ENCODE data around the gene CALB2.

The CALB2 gene

DNA sequence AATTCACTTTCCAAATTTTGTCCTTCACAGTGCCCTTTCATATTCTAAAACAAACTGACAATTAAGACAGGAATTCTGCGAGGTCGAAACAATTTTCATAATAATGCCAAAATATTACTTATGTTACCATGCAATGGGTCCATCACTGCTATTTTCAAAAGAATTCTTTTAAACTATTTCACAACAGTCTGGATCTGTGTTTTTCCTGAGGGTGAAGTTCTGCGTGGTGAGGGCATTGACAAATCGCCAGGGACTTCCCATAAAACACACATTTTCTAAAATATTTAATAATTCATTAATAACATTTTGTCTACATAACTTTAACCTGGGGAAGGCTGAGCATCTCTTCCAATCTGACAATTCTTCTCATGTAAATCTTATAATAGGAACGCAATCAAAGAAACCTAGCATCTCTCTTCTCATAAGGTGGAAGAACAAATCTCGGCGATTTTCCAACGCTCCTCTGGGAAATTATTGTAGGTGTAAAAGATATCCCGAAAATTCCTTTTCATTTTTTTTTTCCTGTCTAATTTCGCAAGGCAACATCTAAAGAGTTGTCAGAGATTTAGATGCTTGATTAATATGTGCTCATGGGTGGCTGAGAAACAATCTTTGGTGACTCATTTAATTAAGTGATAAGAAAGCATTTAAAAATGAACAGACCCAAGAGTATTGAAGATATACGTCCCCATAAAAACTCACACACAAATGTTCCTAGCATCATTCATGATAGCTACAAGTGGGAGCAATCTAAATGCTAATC lies 41.5 kb downstream of the CALB2 start:
- H3K27me3 ChIP-seq (ENCODE audit: insufficient read depth, low read length, poor library complexity, severe bottlenecking) = no peaks in the 10 kb centered on the region
- no peak for TF ChIP-seq EZH2phosphoT487 (IDR thresholded peaks at IDR 0.05; ENCODE audit: borderline replicate concordance)
- TF ChIP-seq, protein P1, sequence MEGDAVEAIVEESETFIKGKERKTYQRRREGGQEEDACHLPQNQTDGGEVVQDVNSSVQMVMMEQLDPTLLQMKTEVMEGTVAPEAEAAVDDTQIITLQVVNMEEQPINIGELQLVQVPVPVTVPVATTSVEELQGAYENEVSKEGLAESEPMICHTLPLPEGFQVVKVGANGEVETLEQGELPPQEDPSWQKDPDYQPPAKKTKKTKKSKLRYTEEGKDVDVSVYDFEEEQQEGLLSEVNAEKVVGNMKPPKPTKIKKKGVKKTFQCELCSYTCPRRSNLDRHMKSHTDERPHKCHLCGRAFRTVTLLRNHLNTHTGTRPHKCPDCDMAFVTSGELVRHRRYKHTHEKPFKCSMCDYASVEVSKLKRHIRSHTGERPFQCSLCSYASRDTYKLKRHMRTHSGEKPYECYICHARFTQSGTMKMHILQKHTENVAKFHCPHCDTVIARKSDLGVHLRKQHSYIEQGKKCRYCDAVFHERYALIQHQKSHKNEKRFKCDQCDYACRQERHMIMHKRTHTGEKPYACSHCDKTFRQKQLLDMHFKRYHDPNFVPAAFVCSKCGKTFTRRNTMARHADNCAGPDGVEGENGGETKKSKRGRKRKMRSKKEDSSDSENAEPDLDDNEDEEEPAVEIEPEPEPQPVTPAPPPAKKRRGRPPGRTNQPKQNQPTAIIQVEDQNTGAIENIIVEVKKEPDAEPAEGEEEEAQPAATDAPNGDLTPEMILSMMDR (conservative IDR thresholded peaks at IDR 0.05; ENCODE audit: low read length) = no peak

GRCh38 chr16:71402007-71402406 lies 43.5 kb downstream of the CALB2 start:
- Histone ChIP-seq H3K36me3 (ENCODE audit: insufficient read depth, low read length) (no peaks in the 10 kb centered on the region), H3K27me3 (ENCODE audit: insufficient read depth, low read length, poor library complexity, severe bottlenecking) (no peaks in the 10 kb centered on the region), H3K9me3 (ENCODE audit: insufficient read depth, low read depth, low read length) (no peaks in the 10 kb centered on the region), H3F3A (ENCODE audit: low read depth) (no peaks in the 10 kb centered on the region), H3K4me3 (ENCODE audit: low read length, poor library complexity, severe bottlenecking) (no peak overlapping the region), H3K9me2 (replicated peaks; ENCODE audit: low read depth, low read length) (no peaks in the 10 kb centered on the region), H3K4me2 (ENCODE audit: low read depth, low read length, poor library complexity, severe bottlenecking) (no peak overlapping the region), H3K4me1 (ENCODE audit: insufficient read depth, low read length, poor library complexity, severe bottlenecking) (no peaks in the 10 kb centered on the region), H4K20me1 (ENCODE audit: insufficient read depth, low read length, poor library complexity, severe bottlenecking) (no peaks in the 10 kb centered on the region), H3K9ac (ENCODE audit: low read depth, low read length, poor library complexity, severe bottlenecking) (no peak overlapping the region), H2AFZ (ENCODE audit: low read length) (no peak overlapping the region), H3K79me2 (ENCODE audit: insufficient read depth, low read length) (no peaks in the 10 kb centered on the region)
- TF ChIP-seq, protein P1 (conservative IDR thresholded peaks at IDR 0.05; ENCODE audit: low read length) = no peak
- TF ChIP-seq EZH2phosphoT487 (IDR thresholded peaks at IDR 0.05; ENCODE audit: borderline replicate concordance) = no peak

More for the DNA sequence above, 41.5 kb downstream of the CALB2 start:
- no peaks in the 10 kb centered on the region for H3K36me3 ChIP-seq (ENCODE audit: insufficient read depth, low read length)
- no peaks in the 10 kb centered on the region for H3K79me2 ChIP-seq (ENCODE audit: insufficient read depth, low read length)
- no peaks in the 10 kb centered on the region for H3F3A ChIP-seq (ENCODE audit: low read depth)
- H3K9ac ChIP-seq (ENCODE audit: low read depth, low read length, poor library complexity, severe bottlenecking) = no peak overlapping the region
- no peaks in the 10 kb centered on the region for H3K9me2 ChIP-seq (replicated peaks; ENCODE audit: low read depth, low read length)
- H2AFZ ChIP-seq (ENCODE audit: low read length) = no peak overlapping the region
- no peaks in the 10 kb centered on the region for H3K9me3 ChIP-seq (ENCODE audit: insufficient read depth, low read depth, low read length)
- H3K4me3 ChIP-seq (ENCODE audit: low read length, poor library complexity, severe bottlenecking) = no peak overlapping the region
- H3K4me1 ChIP-seq (ENCODE audit: insufficient read depth, low read length, poor library complexity, severe bottlenecking) = no peaks in the 10 kb centered on the region
- no peaks in the 10 kb centered on the region for H4K20me1 ChIP-seq (ENCODE audit: insufficient read depth, low read length, poor library complexity, severe bottlenecking)
- no peak overlapping the region for H3K4me2 ChIP-seq (ENCODE audit: low read depth, low read length, poor library complexity, severe bottlenecking)

DNA sequence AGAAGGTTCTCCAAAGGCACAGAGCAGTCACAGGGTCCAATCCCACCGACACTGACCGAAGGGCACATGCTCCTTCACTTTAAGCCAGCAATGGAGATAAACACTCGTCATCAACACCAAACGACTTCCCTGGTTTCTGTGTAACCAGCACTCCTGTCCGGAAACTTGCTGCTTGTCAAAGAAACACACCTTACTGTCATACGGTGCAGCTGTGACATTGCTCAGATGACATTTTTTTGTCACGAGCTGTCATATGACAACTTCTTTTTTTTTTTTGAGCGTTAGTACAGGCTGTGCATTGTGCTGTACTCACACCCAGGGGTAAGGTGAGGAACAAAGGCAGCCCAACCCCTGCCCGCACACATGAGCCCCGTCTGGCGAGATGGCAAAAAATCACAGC lies 44.2 kb downstream of the CALB2 start:
- no peaks in the 10 kb centered on the region for H3K36me3 ChIP-seq (ENCODE audit: insufficient read depth, low read length)
- H3K4me1 ChIP-seq (ENCODE audit: insufficient read depth, low read length, poor library complexity, severe bottlenecking) = no peaks in the 10 kb centered on the region
- H3K9ac ChIP-seq (ENCODE audit: low read depth, low read length, poor library complexity, severe bottlenecking) = no peak overlapping the region
- TF ChIP-seq EZH2phosphoT487 (IDR thresholded peaks at IDR 0.05; ENCODE audit: borderline replicate concordance) = no peak
- TF ChIP-seq, protein P1 (conservative IDR thresholded peaks at IDR 0.05; ENCODE audit: low read length) = no peak
- H3K4me3 ChIP-seq (ENCODE audit: low read length, poor library complexity, severe bottlenecking) = no peak overlapping the region
- no peaks in the 10 kb centered on the region for H3K79me2 ChIP-seq (ENCODE audit: insufficient read depth, low read length)
- H2AFZ ChIP-seq (ENCODE audit: low read length) = no peak overlapping the region
- no peaks in the 10 kb centered on the region for H3K9me2 ChIP-seq (replicated peaks; ENCODE audit: low read depth, low read length)
- H3F3A ChIP-seq (ENCODE audit: low read depth) = no peaks in the 10 kb centered on the region
- H3K4me2 ChIP-seq (ENCODE audit: low read depth, low read length, poor library complexity, severe bottlenecking) = no peak overlapping the region
- no peaks in the 10 kb centered on the region for H4K20me1 ChIP-seq (ENCODE audit: insufficient read depth, low read length, poor library complexity, severe bottlenecking)
- H3K27me3 ChIP-seq (ENCODE audit: insufficient read depth, low read length, poor library complexity, severe bottlenecking) = no peaks in the 10 kb centered on the region
- no peaks in the 10 kb centered on the region for H3K9me3 ChIP-seq (ENCODE audit: insufficient read depth, low read depth, low read length)

All from Loucy (cell line).